Endothelial cell of umbilical vein (primary cell): ENCODE data around the gene NPPB.

Experiments used
- MYC ChIP-seq: IDR thresholded peaks from one replicate; pipeline ENCODE4 v1.6.1; 2011; ENCODE audit warnings: mild to moderate bottlenecking, low read depth, low read length
- POLR2AphosphoS5 ChIP-seq: IDR thresholded peaks from 2 replicates; pipeline ENCODE4 v1.6.1; 2012; ENCODE audit warnings: low read depth, mild to moderate bottlenecking, control low read depth, low read length, moderate library complexity; ENCODE audit not compliant: insufficient read depth
- TF ChIP-seq, protein P1 (sequence below), 2 donors: IDR thresholded peaks; 1 replicate in 1 of 2; 2 replicates in 1 of 2; pipeline ENCODE4 v1.5.1; 2011; ENCODE audit warnings: low read length in 2 of 2, mild to moderate bottlenecking in 2 of 2, moderate library complexity in 2 of 2, control low read depth in 1 of 2, inconsistent platforms in 1 of 2, low read depth in 1 of 2; ENCODE audit not compliant: insufficient read depth in 1 of 2; ENCODE audit errors: extremely low read depth in 1 of 2

DNA sequence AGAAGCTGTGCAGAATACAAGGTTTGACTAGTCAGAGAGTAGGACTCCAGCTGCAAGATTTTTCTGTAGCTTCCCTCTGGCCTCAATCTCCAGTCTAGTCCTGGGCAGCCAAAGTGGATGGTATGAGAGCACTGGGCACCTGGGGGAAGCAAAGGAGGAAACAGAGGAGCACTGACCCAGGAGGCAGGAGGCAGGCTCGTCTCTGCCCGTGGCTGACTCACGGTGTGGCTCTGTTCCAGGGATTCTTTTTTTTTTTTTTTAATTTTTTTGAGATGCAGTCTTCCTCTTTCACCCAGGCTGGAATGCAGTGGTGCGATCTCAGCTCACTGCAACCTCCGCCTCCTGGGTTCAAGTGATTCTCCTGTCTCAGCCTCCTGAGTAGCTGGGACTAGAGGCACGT lies 4.1 kb upstream of the NPPB start:
- TF ChIP-seq MYC (no peak), POLR2AphosphoS5 (no peak)
- TF ChIP-seq, protein P1, sequence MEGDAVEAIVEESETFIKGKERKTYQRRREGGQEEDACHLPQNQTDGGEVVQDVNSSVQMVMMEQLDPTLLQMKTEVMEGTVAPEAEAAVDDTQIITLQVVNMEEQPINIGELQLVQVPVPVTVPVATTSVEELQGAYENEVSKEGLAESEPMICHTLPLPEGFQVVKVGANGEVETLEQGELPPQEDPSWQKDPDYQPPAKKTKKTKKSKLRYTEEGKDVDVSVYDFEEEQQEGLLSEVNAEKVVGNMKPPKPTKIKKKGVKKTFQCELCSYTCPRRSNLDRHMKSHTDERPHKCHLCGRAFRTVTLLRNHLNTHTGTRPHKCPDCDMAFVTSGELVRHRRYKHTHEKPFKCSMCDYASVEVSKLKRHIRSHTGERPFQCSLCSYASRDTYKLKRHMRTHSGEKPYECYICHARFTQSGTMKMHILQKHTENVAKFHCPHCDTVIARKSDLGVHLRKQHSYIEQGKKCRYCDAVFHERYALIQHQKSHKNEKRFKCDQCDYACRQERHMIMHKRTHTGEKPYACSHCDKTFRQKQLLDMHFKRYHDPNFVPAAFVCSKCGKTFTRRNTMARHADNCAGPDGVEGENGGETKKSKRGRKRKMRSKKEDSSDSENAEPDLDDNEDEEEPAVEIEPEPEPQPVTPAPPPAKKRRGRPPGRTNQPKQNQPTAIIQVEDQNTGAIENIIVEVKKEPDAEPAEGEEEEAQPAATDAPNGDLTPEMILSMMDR (IDR thresholded peaks at IDR 0.05; ENCODE audit: extremely low read depth in 1 of 2, insufficient read depth in 1 of 2, low read depth in 1 of 2, low read length in 2 of 2) = no peak
